GM12892 (cell line): ENCODE results near the gene PRPF38A. TPM values are rescaled to one million over a fixed set of nuclear protein-coding genes. Genes with fewer than 3 reads are reported as not detected.

Experiments used
- DNase-seq: peaks from one replicate; pipeline ENCODE4 v3.0.0; 2011; ENCODE audit not compliant: insufficient read length
- FAIRE-seq: peaks from 2 replicates; lab custom pipeline; 2011; peaks lifted over from hg19 to GRCh38; lab: Jason Lieb, UNC
- POLR2A ChIP-seq: IDR thresholded peaks from 2 replicates; pipeline ENCODE4 v1.6.1; 2011; ENCODE audit warnings: low read depth, low read length, control low read depth
- POLR2AphosphoS5 ChIP-seq: IDR thresholded peaks from 2 replicates; pipeline ENCODE4 v1.6.1; 2011; ENCODE audit warnings: low read depth, low read length, control low read depth
- TAF1 ChIP-seq: IDR thresholded peaks from 2 replicates; pipeline ENCODE4 v1.6.1; 2011; ENCODE audit warnings: low read depth, mild to moderate bottlenecking, control low read depth, low read length, borderline replicate concordance
- polyA plus RNA-seq: library from polyadenylated mRNA; unstranded; fragments of >200 nt; gene quantifications from one replicate; pipeline ENCODE4 v1.2.1, GENCODE V29; 2012; ENCODE audit warnings: missing spikeins, inconsistent platforms; ENCODE audit not compliant: missing spikeins

The PRPF38A gene, protein sequence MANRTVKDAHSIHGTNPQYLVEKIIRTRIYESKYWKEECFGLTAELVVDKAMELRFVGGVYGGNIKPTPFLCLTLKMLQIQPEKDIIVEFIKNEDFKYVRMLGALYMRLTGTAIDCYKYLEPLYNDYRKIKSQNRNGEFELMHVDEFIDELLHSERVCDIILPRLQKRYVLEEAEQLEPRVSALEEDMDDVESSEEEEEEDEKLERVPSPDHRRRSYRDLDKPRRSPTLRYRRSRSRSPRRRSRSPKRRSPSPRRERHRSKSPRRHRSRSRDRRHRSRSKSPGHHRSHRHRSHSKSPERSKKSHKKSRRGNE
- 46.0 TPM for polyA plus RNA-seq

DNA sequence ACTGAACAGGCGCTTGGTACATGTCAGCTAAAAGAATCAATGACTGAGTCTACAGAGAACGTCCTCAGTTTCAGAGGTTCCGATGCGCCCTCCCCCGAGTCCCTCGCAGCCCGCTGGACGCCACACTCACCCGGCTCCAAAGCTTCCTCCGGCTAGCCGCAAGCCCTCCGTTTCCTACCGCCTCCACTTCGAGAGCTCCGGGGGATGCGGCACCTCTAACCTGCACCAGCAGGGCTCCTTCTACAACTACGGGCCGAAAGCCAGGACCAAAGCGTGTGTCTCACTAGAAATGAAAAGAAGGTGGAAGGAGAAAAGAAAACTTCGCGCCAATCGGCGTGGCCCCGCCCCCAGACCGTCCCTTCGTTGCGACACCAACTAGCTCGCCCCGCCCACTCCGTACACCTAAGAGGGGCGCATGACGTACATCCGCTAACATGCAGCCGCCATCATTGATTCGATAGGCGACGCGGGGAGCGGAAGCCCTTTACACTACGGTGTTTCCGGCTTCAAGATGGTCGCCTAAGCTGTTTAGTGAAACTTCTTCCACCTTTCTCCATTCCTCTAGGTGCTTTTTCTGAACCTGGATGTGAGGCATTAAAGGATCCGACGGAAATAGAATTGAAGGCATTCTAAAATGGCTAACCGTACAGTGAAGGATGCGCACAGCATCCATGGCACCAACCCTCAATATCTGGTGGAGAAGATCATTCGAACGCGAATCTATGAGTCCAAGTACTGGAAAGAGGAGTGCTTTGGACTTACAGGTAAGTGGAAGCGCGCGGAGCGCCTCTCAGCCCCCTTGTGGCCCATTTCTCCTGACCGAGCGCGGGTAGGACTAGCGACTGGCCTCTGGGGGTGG, at the start of gene PRPF38A, which contains the start of gene ORC1:
Gene PRPF38A, plus strand, starts transcription at position 487 of the 859 bp plus-strand sequence. Its CDS starts 148 bp downstream, at position 635.
Gene ORC1, minus strand, starts transcription at position 308 of the 859 bp plus-strand sequence. CDS start 2,200 bp downstream, outside the sequence.
- peak; percentile 83 for DNase-seq
- peak; percentile 61; the same call in 1 of the 2 replicates for TF ChIP-seq TAF1
- TF ChIP-seq POLR2AphosphoS5, result peak; percentile 93
- TF ChIP-seq POLR2A, result peak; percentile 92
- FAIRE-seq, result peak; percentile 95

DNA sequence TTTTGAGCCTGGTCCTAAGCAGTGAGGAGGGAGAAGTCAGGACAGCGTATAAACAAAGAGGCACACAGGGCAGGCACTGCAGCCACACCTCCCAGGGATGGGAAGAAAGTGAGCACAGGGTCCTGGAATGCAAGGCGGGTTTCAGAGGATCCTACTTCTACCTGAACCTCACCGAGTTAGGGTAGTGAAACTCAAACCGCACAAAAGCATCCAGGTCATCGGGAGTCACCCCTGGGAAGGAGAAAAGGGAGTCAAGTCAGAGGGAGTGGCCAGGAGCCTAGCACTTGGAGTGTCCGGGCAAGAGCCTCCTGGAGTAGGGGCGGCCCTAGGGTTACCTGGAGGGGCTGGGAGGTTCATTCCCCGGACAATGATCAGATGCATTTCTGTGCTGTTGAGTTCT, 49.0 kb upstream of the PRPF38A start:
- DNase-seq (no peak), FAIRE-seq (no peak)
- TF ChIP-seq POLR2AphosphoS5, result no peak
- no peak for TF ChIP-seq TAF1
- no peak for TF ChIP-seq POLR2A

DNA sequence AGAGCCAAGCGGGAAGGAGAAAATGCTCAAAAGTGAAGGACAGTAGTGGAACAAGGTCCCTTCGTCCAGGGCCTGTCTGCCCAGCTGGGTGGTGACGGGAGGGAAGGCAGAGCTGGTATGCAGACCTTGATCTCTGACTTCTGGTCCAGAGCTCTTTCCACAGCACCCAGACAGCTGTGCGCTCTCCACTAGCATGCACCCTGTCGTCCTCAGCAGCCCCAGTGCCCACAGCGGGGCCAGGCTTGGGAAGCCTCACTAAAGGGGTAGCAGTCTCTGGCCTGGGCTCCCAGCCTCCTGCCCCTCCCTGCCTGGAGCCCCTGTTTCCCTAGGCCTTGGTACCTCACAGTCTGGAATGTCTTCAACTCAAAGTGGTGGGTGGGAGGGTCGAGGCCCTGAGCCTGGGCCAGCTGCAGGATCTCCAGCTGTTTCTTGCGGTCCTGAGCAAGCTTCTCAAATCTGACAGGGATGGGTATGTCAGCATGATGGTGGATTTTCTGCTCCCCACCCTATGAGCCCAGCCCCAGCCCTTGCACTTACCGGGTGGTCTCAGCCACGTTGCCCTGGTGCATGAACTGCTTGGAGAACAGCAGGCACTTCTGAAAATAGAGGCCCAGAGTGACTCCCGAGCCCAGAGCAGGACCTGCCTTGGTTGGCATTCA, 48.4 kb upstream of the PRPF38A start:
- FAIRE-seq (no peak), DNase-seq (no peak)
- no peak for TF ChIP-seq POLR2AphosphoS5
- TF ChIP-seq TAF1, result no peak
- no peak for TF ChIP-seq POLR2A

DNA sequence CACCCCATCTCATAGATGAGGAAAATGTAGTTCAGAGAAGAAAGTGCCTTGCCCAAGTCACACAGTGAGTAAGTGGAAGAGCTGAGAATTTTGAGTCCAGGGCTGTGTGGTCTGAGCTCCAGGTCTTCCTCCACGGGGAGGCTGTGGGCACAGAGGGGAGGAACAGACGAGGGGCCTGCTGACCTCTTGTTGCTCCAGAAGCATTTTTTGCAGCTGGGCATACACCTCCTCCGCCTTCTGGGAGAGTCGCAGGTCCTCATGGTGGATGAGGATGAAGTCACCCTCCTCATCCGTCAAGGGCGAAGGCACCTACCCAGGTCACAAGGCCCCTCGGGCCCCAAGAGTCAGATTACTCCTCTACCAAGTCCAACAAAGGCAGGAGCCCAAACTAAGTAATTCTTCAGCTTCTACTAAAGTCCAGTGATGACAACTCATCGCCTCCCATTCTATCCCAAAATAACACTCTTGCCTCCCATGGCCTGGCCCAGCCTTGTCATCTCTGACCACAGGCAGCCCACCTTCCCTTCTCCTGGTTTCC, 47.5 kb upstream of the PRPF38A start:
- TF ChIP-seq TAF1 (no peak), POLR2AphosphoS5 (no peak), POLR2A (no peak)
- DNase-seq (no peak), FAIRE-seq (no peak)

DNA sequence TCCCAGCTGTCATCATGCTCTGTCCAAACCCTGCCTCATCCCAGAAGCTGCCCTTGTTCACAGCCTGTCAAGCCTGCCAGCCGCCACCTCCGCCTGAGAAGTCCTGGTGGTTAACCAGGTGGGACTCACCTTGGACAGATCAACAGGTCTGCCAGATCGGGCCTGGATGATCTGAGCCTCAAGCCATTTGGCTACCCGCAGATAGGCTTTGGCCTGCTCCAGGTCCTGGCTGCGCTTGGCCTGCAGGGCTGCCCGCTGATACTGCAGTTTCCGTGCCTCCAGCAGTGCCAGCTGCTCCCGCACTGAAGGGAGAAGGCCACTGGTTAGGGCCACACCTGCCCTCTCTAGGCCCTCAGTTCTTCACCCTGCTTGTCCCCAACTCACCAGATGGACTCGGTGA, 47.0 kb upstream of the PRPF38A start:
- no peak for FAIRE-seq
- no peak for DNase-seq
- TF ChIP-seq TAF1 (no peak), POLR2A (no peak), POLR2AphosphoS5 (no peak)

DNA sequence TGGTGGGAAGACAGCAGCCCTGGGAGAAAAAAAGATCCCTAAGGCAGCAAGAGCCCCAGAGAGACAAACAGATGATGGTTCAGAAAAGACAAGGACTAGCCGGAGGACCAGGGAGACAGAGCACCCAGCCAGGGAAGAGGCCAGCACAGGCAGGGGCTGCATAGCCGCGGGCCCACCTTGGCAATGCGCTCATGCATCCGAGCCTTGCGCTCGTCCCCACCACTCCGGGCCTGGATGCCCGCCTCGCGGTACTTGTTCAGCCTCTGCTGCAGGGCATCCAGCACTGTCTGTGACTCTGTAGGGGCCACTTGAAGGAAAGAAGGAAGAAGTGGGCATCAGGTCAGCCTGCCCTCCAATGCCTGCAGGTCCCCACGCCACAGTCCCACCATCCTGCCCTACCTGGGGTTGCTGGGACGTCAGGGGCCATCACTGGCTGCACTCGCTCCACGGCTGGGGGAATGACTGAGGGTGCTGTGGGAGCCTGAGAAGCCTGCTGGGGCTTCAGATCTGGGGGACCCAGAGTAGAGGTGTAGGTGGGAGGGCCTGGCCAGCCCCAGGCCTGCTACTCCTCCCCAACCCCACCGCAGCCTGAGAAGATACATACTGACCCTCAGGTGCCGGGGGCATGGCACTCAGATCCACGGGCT, 45.4 kb upstream of the PRPF38A start:
- DNase-seq, result no peak
- FAIRE-seq, result no peak
- TF ChIP-seq POLR2A (no peak), POLR2AphosphoS5 (no peak), TAF1 (no peak)

DNA sequence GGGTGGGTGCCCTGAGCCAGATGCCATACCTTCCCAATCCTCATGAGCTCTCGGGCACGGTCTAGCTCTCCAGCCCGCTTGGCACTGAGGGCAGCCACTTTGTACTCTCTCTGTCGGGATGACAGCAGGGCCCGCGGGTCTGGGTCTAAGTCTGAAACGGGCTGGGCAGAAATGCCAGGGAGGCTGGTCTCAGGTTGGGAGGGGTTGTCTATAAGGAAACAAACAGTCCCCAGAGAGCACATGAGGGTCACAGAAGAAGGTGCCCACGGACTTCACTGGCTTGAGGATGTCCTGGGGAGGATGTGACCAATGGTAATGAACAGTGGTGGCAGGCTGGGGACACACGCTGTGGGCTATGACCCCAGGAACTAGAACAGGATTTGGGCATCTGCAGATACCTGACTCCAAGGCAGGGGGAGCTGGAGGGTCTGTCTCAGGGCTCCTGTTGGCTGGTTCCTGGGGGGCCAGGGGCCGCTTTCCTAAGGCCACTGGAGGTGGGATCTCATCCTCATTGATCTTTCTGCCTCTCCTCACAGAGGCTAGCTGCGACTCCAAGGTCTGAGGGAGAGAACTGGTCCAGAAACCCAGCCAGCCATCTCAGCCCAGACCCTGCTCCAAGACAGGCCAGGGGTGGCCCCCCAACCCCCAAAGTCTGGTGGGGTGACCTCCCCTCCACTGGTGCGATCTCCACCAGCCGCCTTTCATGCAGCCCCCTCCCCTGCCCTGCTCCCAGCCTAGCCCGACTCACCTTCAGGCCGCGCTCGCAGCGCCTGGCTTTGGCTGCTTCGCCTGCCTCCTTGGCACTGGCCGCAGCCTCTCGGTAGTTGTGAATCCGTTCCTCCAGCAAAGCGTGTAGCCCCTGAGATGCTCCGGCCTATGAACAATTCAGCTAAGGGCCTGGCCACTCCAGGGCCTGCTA, 44.5 kb upstream of the PRPF38A start:
- TF ChIP-seq TAF1 (no peak), POLR2A (no peak), POLR2AphosphoS5 (no peak)
- no peak for FAIRE-seq

DNA sequence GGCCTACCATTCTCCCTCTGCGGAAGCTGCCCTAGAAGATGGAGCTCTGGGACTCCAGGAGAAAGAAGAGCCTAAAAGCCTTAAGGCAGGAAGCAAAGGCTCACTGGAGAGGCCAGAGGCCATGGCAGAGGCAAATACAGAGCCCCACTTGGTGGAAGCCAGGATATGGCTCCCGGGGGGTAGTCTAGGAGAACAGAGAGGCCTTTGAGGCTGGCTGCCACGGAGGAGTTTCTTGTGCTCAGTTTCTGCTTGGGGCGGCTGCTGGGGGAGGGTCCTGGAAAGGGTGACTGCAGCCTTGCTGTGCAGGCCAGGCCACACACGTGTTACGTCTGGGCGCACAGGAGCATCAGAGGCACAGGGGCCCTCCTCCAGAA, 43.8 kb upstream of the PRPF38A start:
- TF ChIP-seq POLR2A, result no peak
- no peak for TF ChIP-seq POLR2AphosphoS5
- TF ChIP-seq TAF1, result no peak
- FAIRE-seq, result no peak
- DNase-seq, result no peak

More for the DNA sequence above, 44.5 kb upstream of the PRPF38A start:
- no peak for DNase-seq

DNA sequence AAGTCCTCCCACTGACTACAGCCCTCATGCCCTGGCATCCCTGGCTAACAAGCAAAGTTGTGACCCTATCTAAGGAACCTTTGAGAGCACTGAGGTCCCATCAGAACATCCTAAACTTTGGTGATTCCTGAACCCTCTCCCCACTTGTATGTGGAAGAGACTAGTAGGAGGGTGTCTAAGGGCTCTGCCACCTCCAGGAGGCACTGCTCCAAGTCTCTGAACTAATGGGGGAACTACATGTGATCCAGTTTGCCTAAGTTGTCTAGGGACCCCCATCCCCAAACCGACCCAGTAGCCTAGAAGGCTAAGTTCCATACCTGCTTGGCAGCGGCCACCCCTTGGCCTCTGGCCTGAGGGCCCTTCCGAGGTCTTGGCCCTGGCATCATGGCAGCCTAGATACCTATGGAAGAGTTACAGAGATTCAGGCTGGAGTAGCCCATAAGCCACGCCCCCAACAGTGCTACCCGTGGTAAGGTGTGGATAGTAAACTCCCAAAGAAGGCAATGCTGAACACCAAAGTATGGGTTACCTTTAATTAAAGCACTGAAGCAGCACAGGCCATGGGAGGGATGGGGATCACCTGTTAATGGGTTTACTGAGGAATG, 40.1 kb upstream of the PRPF38A start:
- FAIRE-seq (no peak), DNase-seq (no peak)
- TF ChIP-seq POLR2A (no peak), POLR2AphosphoS5 (no peak), TAF1 (no peak)

DNA sequence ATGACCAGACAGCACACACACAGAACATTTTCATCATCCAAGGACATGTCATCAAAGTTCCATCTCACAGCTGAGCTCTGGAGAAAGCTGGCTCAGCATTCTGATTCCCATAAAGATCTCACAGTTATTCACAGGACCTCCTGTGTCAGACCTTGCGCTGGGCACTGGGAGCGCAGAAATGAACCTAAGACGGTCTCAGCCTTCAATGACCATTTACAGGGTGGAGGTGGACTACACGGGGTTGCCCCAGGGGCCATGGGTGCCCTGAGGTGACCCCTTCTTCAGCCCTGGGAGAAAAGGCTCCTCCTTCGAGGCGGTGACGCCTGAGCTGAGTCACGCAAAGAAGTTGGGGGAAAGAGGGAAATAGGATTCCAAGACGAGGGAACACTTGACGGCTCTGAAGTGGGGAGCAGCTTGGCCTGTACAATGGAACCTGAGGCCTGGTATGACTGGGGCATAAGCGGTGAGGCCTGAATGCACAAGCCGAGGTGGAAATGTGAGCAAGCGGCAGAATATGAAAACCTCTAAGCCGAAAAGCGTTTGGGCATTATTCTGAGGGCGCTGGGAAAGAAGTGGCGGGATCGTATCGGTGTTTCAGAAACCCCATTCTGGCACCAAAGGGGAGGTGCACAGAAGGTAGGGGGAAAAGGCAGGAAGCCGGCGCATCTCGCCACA, 39.2 kb upstream of the PRPF38A start:
- DNase-seq (no peak), FAIRE-seq (no peak)
- TF ChIP-seq POLR2AphosphoS5, result no peak
- no peak for TF ChIP-seq TAF1
- TF ChIP-seq POLR2A, result no peak
